Stimulated activated CD8-positive, alpha-beta memory T cell treated with anti-CD3 and anti-CD28 coated beads, Interleukin-4, amount 100 ng/mL, for 48 hours (primary cell): ENCODE results near the gene SH3GL2.

ENCODE experiments used
- DNase-seq: peaks from one replicate; pipeline ENCODE4 v3.0.0-alpha.2; 2020

The SH3GL2 gene

GRCh38 chr9:17611917-17612316, 33.1 kb downstream of the SH3GL2 start:
- DNase-seq = no peak

- no peak for DNase-seq
These were observed 34.9 kb downstream of the SH3GL2 start for GRCh38 chr9:17613758-17614157.

- no peak for DNase-seq
These were observed 35.4 kb downstream of the SH3GL2 start for GRCh38 chr9:17614250-17614649.

- no peak for DNase-seq
These were observed 36.0 kb downstream of the SH3GL2 start for GRCh38 chr9:17614903-17615302.

GRCh38 chr9:17622141-17622540, 43.3 kb downstream of the SH3GL2 start:
- DNase-seq = no peak

- DNase-seq = no peak
These were observed 43.9 kb downstream of the SH3GL2 start for GRCh38 chr9:17622749-17623148.

- no peak for DNase-seq
These were observed 45.1 kb downstream of the SH3GL2 start for GRCh38 chr9:17623965-17624364.

- no peak for DNase-seq
These were observed 45.7 kb downstream of the SH3GL2 start for GRCh38 chr9:17624571-17624970.

- DNase-seq = no peak
These were observed 47.0 kb downstream of the SH3GL2 start for GRCh38 chr9:17625644-17626388.

GRCh38 chr9:17627641-17628040, 48.8 kb downstream of the SH3GL2 start:
- DNase-seq = no peak

GRCh38 chr9:17628624-17629023, 49.8 kb downstream of the SH3GL2 start:
- no peak for DNase-seq

GRCh38 chr9:17630531-17630949, 51.7 kb downstream of the SH3GL2 start:
- no peak for DNase-seq

- DNase-seq = no peak
These were observed 52.5 kb downstream of the SH3GL2 start for GRCh38 chr9:17631396-17631795.

GRCh38 chr9:17632994-17633393, 54.1 kb downstream of the SH3GL2 start:
- no peak for DNase-seq

- DNase-seq = no peak
These were observed 56.4 kb downstream of the SH3GL2 start for GRCh38 chr9:17635115-17635890.

- DNase-seq = no peak
These were observed 57.5 kb downstream of the SH3GL2 start for GRCh38 chr9:17636349-17636748.

GRCh38 chr9:17636821-17637220, 58.0 kb downstream of the SH3GL2 start:
- DNase-seq = no peak

GRCh38 chr9:17637229-17637628, 58.4 kb downstream of the SH3GL2 start:
- DNase-seq = no peak

- DNase-seq = no peak
These were observed 69.7 kb downstream of the SH3GL2 start for GRCh38 chr9:17648516-17648915.

GRCh38 chr9:17651725-17652124, 72.9 kb downstream of the SH3GL2 start:
- DNase-seq = no peak

GRCh38 chr9:17653947-17654465, 75.1 kb downstream of the SH3GL2 start:
- no peak for DNase-seq

GRCh38 chr9:17656889-17657288, 78.0 kb downstream of the SH3GL2 start:
- DNase-seq = no peak

GRCh38 chr9:17658237-17658636, 79.4 kb downstream of the SH3GL2 start:
- DNase-seq = no peak

GRCh38 chr9:17660158-17660557, 81.3 kb downstream of the SH3GL2 start:
- DNase-seq = no peak
